ENCODE results near the gene ABO. TPM values are rescaled to one million over a fixed set of nuclear protein-coding genes. Genes with fewer than 3 reads are reported as not detected.
"Not testable (repeated sequence)": the region's sequence is repeated elsewhere in the genome, so short reads cannot be mapped to it uniquely, and the experiment has no call there.

The ABO gene
- not detected for total RNA-seq

- POLR2A ChIA-PET, result no interaction called here
- H3K9me3 Mint-ChIP-seq, result peaks cover 3% of the 10 kb centered on the region
- H3K4me1 Mint-ChIP-seq, result no peaks in the 10 kb centered on the region
- no peak within 1 kb of the TSS for H3K27ac Mint-ChIP-seq
- H3K4me3 Mint-ChIP-seq, result no peak within 1 kb of the TSS
- no peaks in the 10 kb centered on the region for H3K36me3 Mint-ChIP-seq
- H3K27me3 Mint-ChIP-seq, result peaks cover 64% of the 10 kb centered on the region
- DNase-seq (no peak), ATAC-seq (ENCODE audit: low read depth) (no peak)
Observed at GRCh38 chr9:133275105-133276000, at the start of gene ABO. TSS of gene ABO (minus strand) at chr9:133275201.

- ATAC-seq (ENCODE audit: low read depth), result no peak
- Mint-ChIP-seq H3K9me3 (no peaks in the 10 kb centered on the region), H3K27ac (no peak overlapping the region), H3K36me3 (no peaks in the 10 kb centered on the region), H3K27me3 (no peaks in the 10 kb centered on the region), H3K4me1 (no peaks in the 10 kb centered on the region), H3K4me3 (no peak overlapping the region)
- DNase-seq, result no peak
- POLR2A ChIA-PET, result no interaction called here
Observed at GRCh38 chr9:133323991-133324703, 49.1 kb upstream of the ABO start.

- no peak for ATAC-seq (ENCODE audit: low read depth)
- no peak for DNase-seq
- Mint-ChIP-seq H3K36me3 (no peaks in the 10 kb centered on the region), H3K9me3 (no peaks in the 10 kb centered on the region), H3K27me3 (no peaks in the 10 kb centered on the region), H3K27ac (no peak overlapping the region), H3K4me3 (no peak overlapping the region), H3K4me1 (no peaks in the 10 kb centered on the region)
- POLR2A ChIA-PET, result no interaction called here
Observed at GRCh38 chr9:133323211-133323610, 48.2 kb upstream of the ABO start.

- ATAC-seq (ENCODE audit: low read depth), result no peak
- H3K4me3 Mint-ChIP-seq, result no peak overlapping the region
- DNase-seq, result no peak
- H3K27me3 Mint-ChIP-seq, result no peaks in the 10 kb centered on the region
- no peaks in the 10 kb centered on the region for H3K9me3 Mint-ChIP-seq
- H3K36me3 Mint-ChIP-seq, result no peaks in the 10 kb centered on the region
- POLR2A ChIA-PET, result no interaction called here
- no peak overlapping the region for H3K27ac Mint-ChIP-seq
- no peaks in the 10 kb centered on the region for H3K4me1 Mint-ChIP-seq
Observed at GRCh38 chr9:133322701-133323100, 47.7 kb upstream of the ABO start.

GRCh38 chr9:133321411-133321935 lies 46.5 kb upstream of the ABO start:
- H3K9me3 Mint-ChIP-seq, result no peaks in the 10 kb centered on the region
- POLR2A ChIA-PET, result no interaction called here
- H3K27me3 Mint-ChIP-seq, result no peaks in the 10 kb centered on the region
- H3K4me1 Mint-ChIP-seq, result no peaks in the 10 kb centered on the region
- no peaks in the 10 kb centered on the region for H3K36me3 Mint-ChIP-seq
- ATAC-seq (ENCODE audit: low read depth), result no peak
- H3K27ac Mint-ChIP-seq, result no peak overlapping the region
- no peak overlapping the region for H3K4me3 Mint-ChIP-seq
- no peak for DNase-seq

GRCh38 chr9:133320421-133320881 lies 45.5 kb upstream of the ABO start:
- Mint-ChIP-seq H3K27me3 (no peaks in the 10 kb centered on the region), H3K4me1 (no peaks in the 10 kb centered on the region), H3K27ac (no peak overlapping the region), H3K9me3 (no peaks in the 10 kb centered on the region), H3K36me3 (no peaks in the 10 kb centered on the region), H3K4me3 (no peak overlapping the region)
- POLR2A ChIA-PET, result no interaction called here
- DNase-seq (no peak), ATAC-seq (ENCODE audit: low read depth) (no peak)

- H3K9me3 Mint-ChIP-seq; POLR2A ChIA-PET; DNase-seq; H3K4me1 Mint-ChIP-seq; H3K27me3 Mint-ChIP-seq; H3K4me3 Mint-ChIP-seq; H3K27ac Mint-ChIP-seq; ATAC-seq (ENCODE audit: low read depth); H3K36me3 Mint-ChIP-seq: not testable (repeated sequence)
Observed at GRCh38 chr9:133317551-133317950, 42.5 kb upstream of the ABO start.

GRCh38 chr9:133315997-133316396 lies 41.0 kb upstream of the ABO start:
- no peak for ATAC-seq (ENCODE audit: low read depth)
- Mint-ChIP-seq H3K4me3 (no peak overlapping the region), H3K27me3 (no peaks in the 10 kb centered on the region), H3K27ac (no peak overlapping the region), H3K9me3 (no peaks in the 10 kb centered on the region), H3K4me1 (no peaks in the 10 kb centered on the region), H3K36me3 (no peaks in the 10 kb centered on the region)
- POLR2A ChIA-PET, result no interaction called here
- DNase-seq, result no peak

GRCh38 chr9:133309608-133310007 lies 34.6 kb upstream of the ABO start:
- Mint-ChIP-seq H3K27ac (no peak overlapping the region), H3K27me3 (peaks cover 5% of the 10 kb centered on the region), H3K9me3 (no peaks in the 10 kb centered on the region), H3K36me3 (no peaks in the 10 kb centered on the region), H3K4me3 (no peak overlapping the region), H3K4me1 (no peaks in the 10 kb centered on the region)
- ATAC-seq (ENCODE audit: low read depth) (no peak), DNase-seq (no peak)
- POLR2A ChIA-PET, result no interaction called here

GRCh38 chr9:133307301-133307700 lies 32.3 kb upstream of the ABO start:
- Mint-ChIP-seq H3K27me3 (peaks cover 5% of the 10 kb centered on the region), H3K4me3 (no peak overlapping the region), H3K27ac (no peak overlapping the region), H3K36me3 (no peaks in the 10 kb centered on the region), H3K9me3 (no peaks in the 10 kb centered on the region), H3K4me1 (no peaks in the 10 kb centered on the region)
- ATAC-seq (ENCODE audit: low read depth), result no peak
- DNase-seq, result no peak
- POLR2A ChIA-PET, result no interaction called here

- no peak overlapping the region for H3K4me3 Mint-ChIP-seq
- POLR2A ChIA-PET, result no interaction called here
- H3K9me3 Mint-ChIP-seq, result no peaks in the 10 kb centered on the region
- no peak overlapping the region for H3K27ac Mint-ChIP-seq
- no peaks in the 10 kb centered on the region for H3K36me3 Mint-ChIP-seq
- no peak for DNase-seq
- H3K4me1 Mint-ChIP-seq, result no peaks in the 10 kb centered on the region
- no peak for ATAC-seq (ENCODE audit: low read depth)
- H3K27me3 Mint-ChIP-seq, result peaks cover 7% of the 10 kb centered on the region
Observed at GRCh38 chr9:133306242-133307204, 31.5 kb upstream of the ABO start.

- no peak for DNase-seq
- H3K36me3 Mint-ChIP-seq, result no peaks in the 10 kb centered on the region
- H3K27ac Mint-ChIP-seq, result no peak overlapping the region
- POLR2A ChIA-PET, result no interaction called here
- no peaks in the 10 kb centered on the region for H3K4me1 Mint-ChIP-seq
- ATAC-seq (ENCODE audit: low read depth), result no peak
- H3K4me3 Mint-ChIP-seq, result no peak overlapping the region
- H3K27me3 Mint-ChIP-seq, result peaks cover 7% of the 10 kb centered on the region
- H3K9me3 Mint-ChIP-seq, result no peaks in the 10 kb centered on the region
Observed at GRCh38 chr9:133305731-133306130, 30.7 kb upstream of the ABO start.
